GM20000 (cell line): ENCODE data around the gene SUB1.
"Not testable (repeated sequence)": the region's sequence is repeated elsewhere in the genome, so short reads cannot be mapped to it uniquely, and the experiment has no call there.

Source experiments
- DNase-seq: peaks from one replicate; pipeline ENCODE4 v3.0.0; 2012; ENCODE audit warnings: low spot score
- TF ChIP-seq, protein P1 (sequence below): IDR thresholded peaks from 2 replicates; pipeline ENCODE4 v1.5.1; 2012; ENCODE audit warnings: mild to moderate bottlenecking, control low read depth; ENCODE audit errors: extremely low read depth, missing control alignments

The SUB1 gene

DNA sequence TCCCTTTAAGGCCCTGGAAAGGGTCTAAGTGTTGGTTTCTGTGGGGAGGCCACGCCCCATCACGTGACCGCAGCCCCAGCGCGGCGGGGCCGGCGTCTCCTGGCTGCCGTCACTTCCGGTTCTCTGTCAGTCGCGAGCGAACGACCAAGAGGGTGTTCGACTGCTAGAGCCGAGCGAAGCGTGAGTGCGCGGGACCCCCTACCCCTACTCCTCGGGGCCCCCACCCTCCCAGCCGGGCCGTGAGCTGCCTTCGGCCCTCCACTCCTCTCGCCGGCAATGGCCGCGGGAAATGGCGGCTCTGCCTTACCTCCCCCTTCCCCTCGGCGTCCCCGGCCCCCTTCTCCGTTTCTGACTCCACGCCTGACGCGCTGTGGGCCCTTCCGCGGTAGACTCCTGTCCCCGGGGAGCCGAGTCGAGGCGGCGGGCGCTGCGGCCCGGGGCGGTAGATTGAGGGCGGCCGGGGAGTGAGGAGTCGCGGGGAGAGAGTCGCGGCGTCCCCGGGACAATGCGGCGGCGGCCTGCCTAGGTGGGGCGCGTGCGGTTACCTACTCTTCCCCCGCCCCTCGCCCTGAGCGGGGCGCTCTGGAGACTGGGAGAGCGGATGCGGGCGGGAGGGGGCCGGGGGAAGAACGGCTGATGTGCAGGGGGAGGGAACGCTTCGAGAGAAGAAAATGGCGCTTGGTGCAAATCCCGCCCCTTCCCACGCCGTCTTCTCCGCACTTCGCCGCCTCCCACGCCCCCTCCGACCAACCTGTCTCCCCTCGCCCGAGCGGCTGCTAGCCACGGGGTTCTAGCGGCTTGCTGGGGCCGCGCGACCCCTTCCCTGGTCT is at the start of gene SUB1:
Gene SUB1 (plus strand): TSS at position 112 of the 830 bp plus-strand sequence. CDS start 2,956 bp downstream, outside the sequence.
- peak; percentile 90 for DNase-seq
- TF ChIP-seq, protein P1, sequence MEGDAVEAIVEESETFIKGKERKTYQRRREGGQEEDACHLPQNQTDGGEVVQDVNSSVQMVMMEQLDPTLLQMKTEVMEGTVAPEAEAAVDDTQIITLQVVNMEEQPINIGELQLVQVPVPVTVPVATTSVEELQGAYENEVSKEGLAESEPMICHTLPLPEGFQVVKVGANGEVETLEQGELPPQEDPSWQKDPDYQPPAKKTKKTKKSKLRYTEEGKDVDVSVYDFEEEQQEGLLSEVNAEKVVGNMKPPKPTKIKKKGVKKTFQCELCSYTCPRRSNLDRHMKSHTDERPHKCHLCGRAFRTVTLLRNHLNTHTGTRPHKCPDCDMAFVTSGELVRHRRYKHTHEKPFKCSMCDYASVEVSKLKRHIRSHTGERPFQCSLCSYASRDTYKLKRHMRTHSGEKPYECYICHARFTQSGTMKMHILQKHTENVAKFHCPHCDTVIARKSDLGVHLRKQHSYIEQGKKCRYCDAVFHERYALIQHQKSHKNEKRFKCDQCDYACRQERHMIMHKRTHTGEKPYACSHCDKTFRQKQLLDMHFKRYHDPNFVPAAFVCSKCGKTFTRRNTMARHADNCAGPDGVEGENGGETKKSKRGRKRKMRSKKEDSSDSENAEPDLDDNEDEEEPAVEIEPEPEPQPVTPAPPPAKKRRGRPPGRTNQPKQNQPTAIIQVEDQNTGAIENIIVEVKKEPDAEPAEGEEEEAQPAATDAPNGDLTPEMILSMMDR: peak; percentile 0

DNA sequence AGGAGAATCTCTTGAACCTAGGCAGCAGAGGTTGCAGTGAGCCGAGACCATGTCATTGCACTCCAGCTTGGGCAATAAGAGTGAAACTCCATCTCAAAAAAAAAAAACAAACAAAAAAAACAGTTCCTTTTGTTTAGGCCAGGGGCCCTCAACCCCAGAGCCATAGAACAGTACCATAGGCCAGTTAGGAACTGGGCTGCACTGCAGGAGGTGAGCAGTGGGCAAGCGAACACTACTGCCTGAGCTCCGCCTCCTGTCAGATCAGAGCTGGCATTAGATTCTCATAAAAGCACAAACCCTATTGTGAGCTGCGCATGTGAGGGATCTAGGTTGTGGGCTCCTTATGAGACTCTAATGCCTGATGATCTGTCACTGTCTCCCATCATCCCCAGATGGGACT is 49.1 kb upstream of the SUB1 start:
- TF ChIP-seq, protein P1: no peak
- DNase-seq: no peak

DNA sequence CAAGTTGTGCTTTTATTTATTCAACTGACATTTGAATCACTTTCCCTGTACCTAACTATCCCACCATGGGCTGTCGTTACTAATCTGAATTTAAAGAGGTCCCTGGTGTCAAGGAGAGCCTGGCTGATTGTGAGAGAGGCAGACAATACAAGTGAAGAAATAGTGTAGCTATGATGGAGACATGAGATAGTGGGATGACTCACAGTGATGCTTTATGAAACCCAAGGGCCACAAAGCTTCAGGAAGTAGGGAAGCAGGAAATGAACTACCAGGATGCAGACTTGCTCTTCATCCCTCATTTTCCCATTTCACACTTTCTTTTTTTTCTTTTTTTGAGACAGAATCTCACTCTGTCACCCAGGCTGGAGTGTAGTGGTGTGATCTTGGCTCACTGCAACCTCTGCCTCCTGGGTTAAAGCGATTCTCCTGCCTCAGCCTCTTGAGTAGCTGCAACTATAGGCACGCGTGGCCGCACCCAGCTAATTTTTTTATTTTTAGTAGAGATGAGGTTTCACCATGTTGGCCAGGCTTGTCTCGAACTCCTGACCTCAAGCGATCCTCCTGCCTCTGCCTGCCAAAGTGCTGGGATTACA is 47.8 kb upstream of the SUB1 start:
- not testable (repeated sequence) for DNase-seq

DNA sequence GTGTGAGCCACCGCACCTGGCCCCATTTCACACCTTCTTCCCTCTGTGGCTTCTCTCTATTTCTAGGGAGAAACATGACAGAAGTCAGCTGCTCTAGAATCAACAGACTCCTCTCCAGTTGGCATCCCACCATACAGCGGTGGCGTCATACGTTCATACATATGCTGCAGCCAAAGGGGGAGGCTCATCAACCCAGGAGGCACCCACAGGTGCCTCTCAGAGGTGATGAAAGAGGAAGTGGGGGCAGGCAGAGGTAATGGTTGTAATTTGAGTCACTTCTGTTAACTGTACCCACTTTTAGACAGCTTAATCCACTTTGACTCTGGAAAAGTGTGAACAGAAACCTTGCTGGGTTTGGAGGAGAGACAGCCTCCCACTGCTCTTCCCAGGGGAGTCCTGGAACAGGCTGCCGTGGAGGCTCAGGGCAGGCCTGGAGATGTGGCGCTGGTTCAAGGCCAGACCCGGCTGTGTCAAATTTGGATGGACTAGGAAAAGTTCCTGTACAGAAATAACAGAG is 47.3 kb upstream of the SUB1 start:
- DNase-seq: peak; percentile 59
- TF ChIP-seq, protein P1: no peak

DNA sequence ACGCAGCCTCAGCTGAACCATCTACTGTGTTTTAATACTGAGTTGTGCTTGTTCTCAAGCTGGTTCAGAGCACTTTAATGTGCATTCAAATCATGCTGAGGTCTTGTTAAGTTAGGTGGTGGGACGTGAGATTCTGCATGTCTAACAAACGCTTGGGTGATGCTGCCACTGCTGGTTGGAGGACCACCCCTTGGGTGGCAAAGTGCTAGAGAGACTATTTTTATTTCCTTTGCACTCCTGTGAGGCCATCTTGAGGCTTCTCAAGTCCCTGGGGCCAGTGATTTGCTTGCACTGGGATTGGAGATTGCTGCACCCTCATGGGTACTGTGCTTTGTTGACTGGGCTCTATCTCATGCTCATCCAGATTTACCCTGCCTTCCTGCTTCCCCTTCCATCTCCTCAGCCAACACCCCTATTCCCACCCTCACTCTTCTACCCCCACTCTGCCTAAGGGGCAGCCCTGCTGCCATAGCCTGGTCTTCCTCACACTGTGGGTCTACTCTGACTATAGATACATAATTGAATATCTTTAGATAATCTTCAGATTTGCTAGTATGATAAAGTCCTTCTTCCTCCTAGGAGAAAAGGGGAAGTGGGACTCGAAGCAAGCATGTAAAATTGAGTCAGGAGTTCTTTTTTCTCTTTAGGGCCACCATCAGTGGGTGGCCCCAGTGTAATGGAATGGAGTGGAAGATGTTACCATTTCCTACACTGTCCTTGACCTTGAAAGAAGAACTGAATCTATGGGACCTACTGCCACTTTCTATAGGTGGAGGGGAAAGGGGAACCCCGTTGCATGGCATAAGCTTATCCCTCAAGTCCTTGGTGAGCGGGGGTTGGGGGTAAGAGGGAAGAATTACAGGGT is 45.1 kb upstream of the SUB1 start:
- TF ChIP-seq, protein P1: no peak
- no peak for DNase-seq

DNA sequence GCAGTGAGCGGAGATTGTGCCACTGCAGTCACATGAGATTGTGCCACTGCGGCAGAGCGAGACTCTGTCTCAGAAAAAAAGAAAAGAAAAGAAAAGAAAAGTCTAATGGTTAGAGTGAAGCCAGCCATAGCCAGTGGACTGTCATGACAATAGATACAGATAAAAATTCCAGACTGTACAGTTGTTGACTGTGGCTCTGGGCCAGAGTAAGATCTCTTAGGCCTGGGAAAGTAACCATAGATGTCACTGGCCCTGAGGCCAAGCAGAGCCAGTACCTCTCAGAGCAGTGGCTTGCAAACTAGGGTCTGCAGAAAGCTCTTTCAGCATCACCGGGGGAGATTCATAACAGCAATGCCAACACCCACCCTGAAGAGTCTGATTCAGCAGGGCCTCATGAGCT is 44.1 kb upstream of the SUB1 start:
- DNase-seq: no peak

More for the DNA sequence above, 44.1 kb upstream of the SUB1 start:
- TF ChIP-seq, protein P1: no peak
